Smooth muscle cell (in vitro differentiated cells): ENCODE results near the gene SUV39H2. TPM values are rescaled to one million over a fixed set of nuclear protein-coding genes. Genes with fewer than 3 reads are reported as not detected.

Experiments
- DNase-seq: peaks from one replicate; lab custom pipeline; 2025; ENCODE audit not compliant: unreplicated experiment; lab: John Stamatoyannopoulos, UW
- H2AFZ ChIP-seq: fragments of 200-600 bp; sonication (generic); 2 replicates; pipeline ENCODE4 v1.6.0; 2016; ENCODE audit warnings: antibody characterized with exemption, low read depth, mild to moderate bottlenecking
- H3F3A ChIP-seq: fragments of 200-600 bp; sonication (generic); 2 replicates; pipeline ENCODE4 v1.6.0; 2017; ENCODE audit warnings: antibody characterized with exemption, low read depth
- H3K27ac ChIP-seq: fragments of 200-600 bp; sonication (generic); 2 replicates; pipeline ENCODE4 v1.5.1; 2016; ENCODE audit warnings: low read depth, mild to moderate bottlenecking
- H3K27me3 ChIP-seq: fragments of 200-600 bp; sonication (generic); 2 replicates; pipeline ENCODE4 v1.6.1; 2016; ENCODE audit warnings: low read depth, mild to moderate bottlenecking
- H3K36me3 ChIP-seq: fragments of 200-600 bp; sonication (generic); 2 replicates; pipeline ENCODE4 v1.5.1; 2016; ENCODE audit warnings: low read depth
- H3K4me1 ChIP-seq: fragments of 200-600 bp; sonication (generic); 2 replicates; pipeline ENCODE4 v1.5.1; 2016; ENCODE audit warnings: low read depth
- H3K4me2 ChIP-seq: fragments of 200-600 bp; sonication (generic); 2 replicates; pipeline ENCODE4 v1.6.0; 2016; ENCODE audit warnings: mild to moderate bottlenecking
- H3K4me3 ChIP-seq: fragments of 200-600 bp; sonication (generic); 2 replicates; pipeline ENCODE4 v1.5.1; 2016; ENCODE audit warnings: mild to moderate bottlenecking
- H3K79me2 ChIP-seq: fragments of 200-600 bp; sonication (generic); 2 replicates; pipeline ENCODE4 v1.6.0; 2016; ENCODE audit warnings: low read depth, mild to moderate bottlenecking
- H3K9ac ChIP-seq: fragments of 200-600 bp; sonication (generic); 2 replicates; pipeline ENCODE4 v1.6.0; 2016; ENCODE audit warnings: low read depth
- H3K9me3 ChIP-seq: fragments of 200-600 bp; sonication (generic); replicated peaks from 2 replicates; pipeline ENCODE4 v1.5.1; 2016; ENCODE audit warnings: low read depth
- H4K20me1 ChIP-seq: fragments of 200-600 bp; sonication (generic); 2 replicates; pipeline ENCODE4 v1.6.0; 2016; ENCODE audit warnings: low read depth
- WGBS: methylation state at CpG from one replicate; pipeline ENCODE4 v1.1.7; 2016; ENCODE audit warnings: low lambda C conversion rate; 5-methylcytosine and 5-hydroxymethylcytosine counted together
- polyA plus RNA-seq: library from polyadenylated mRNA; unstranded; fragments of >200 nt; fragmentation: Nextera tagmentation; extraction: Ambion mirVana; gene quantifications from 2 replicates; pipeline ENCODE4 v1.2.1, GENCODE V29; 2016
- total RNA-seq: library from RNA; depleted of rRNA; stranded (reverse); fragments of >200 nt; gene quantifications from 2 replicates; pipeline ENCODE4 v1.2.3, GENCODE V29; 2014
- TF ChIP-seq, protein P1 (sequence below): fragments of 200-600 bp; sonication (generic); IDR thresholded peaks from 2 replicates; pipeline ENCODE4 v1.5.1; 2017; ENCODE audit warnings: borderline replicate concordance, mild to moderate bottlenecking, antibody characterized with exemption; ENCODE audit not compliant: insufficient read depth, poor library complexity, severe bottlenecking

The SUV39H2 gene
- total and polyA plus RNA-seq, 2 experiments from 2014 or later, result 7.2 to 11.0 TPM

DNA sequence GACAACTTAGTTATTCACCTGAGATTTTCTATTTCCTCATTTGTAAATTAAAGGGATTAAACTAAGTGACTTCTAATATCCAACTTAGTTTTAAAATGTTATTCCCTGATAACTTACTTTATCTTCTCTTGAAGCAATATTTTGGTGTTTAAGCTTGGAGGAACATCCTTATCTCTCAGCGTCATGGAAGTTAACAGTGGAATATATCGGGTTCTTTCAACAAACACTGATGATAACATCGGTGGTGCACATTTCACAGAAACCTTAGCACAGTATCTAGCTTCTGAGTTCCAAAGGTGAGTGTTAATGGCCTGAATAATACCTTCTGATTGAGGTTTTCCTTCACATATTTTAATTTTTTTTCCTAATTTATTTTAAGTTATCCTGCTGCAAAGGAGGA lies 26.4 kb upstream of the SUV39H2 start:
- H2AFZ ChIP-seq, result no peak overlapping the region
- H3K4me1 ChIP-seq, result no peaks in the 10 kb centered on the region
- H3K4me3 ChIP-seq, result no peak overlapping the region
- WGBS, result 94% methylated on average over 3 of the region's 3 CpGs
- no peaks in the 10 kb centered on the region for H3K27me3 ChIP-seq
- peaks cover 8% of the 10 kb centered on the region for H3K36me3 ChIP-seq
- no peaks in the 10 kb centered on the region for H3K79me2 ChIP-seq
- DNase-seq, result no peak
- H3K4me2 ChIP-seq, result no peak overlapping the region
- no peak overlapping the region for H3K27ac ChIP-seq
- H4K20me1 ChIP-seq, result no peaks in the 10 kb centered on the region
- H3K9ac ChIP-seq, result no peak overlapping the region
- TF ChIP-seq, protein P1, sequence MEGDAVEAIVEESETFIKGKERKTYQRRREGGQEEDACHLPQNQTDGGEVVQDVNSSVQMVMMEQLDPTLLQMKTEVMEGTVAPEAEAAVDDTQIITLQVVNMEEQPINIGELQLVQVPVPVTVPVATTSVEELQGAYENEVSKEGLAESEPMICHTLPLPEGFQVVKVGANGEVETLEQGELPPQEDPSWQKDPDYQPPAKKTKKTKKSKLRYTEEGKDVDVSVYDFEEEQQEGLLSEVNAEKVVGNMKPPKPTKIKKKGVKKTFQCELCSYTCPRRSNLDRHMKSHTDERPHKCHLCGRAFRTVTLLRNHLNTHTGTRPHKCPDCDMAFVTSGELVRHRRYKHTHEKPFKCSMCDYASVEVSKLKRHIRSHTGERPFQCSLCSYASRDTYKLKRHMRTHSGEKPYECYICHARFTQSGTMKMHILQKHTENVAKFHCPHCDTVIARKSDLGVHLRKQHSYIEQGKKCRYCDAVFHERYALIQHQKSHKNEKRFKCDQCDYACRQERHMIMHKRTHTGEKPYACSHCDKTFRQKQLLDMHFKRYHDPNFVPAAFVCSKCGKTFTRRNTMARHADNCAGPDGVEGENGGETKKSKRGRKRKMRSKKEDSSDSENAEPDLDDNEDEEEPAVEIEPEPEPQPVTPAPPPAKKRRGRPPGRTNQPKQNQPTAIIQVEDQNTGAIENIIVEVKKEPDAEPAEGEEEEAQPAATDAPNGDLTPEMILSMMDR, result no peak
- no peaks in the 10 kb centered on the region for H3F3A ChIP-seq
- H3K9me3 ChIP-seq, result no peaks in the 10 kb centered on the region

GRCh38 chr10:14855453-14855852 lies 23.2 kb upstream of the SUV39H2 start:
- H3F3A ChIP-seq, result no peaks in the 10 kb centered on the region
- no peak overlapping the region for H3K27ac ChIP-seq
- no peak overlapping the region for H2AFZ ChIP-seq
- H3K9me3 ChIP-seq, result no peaks in the 10 kb centered on the region
- DNase-seq, result no peak
- no peaks in the 10 kb centered on the region for H3K79me2 ChIP-seq
- H3K4me2 ChIP-seq, result no peak overlapping the region
- H3K9ac ChIP-seq, result no peak overlapping the region
- H4K20me1 ChIP-seq, result no peaks in the 10 kb centered on the region
- H3K27me3 ChIP-seq, result no peaks in the 10 kb centered on the region
- no peaks in the 10 kb centered on the region for H3K4me1 ChIP-seq
- TF ChIP-seq, protein P1, result no peak
- 94% methylated on average over 1 of the region's 1 CpG for WGBS
- peaks cover 8% of the 10 kb centered on the region for H3K36me3 ChIP-seq
- H3K4me3 ChIP-seq, result no peak overlapping the region

GRCh38 chr10:14858338-14858960 lies 20.2 kb upstream of the SUV39H2 start:
- Histone ChIP-seq H3K4me2 (no peak overlapping the region), H3K4me1 (no peaks in the 10 kb centered on the region), H3F3A (no peaks in the 10 kb centered on the region), H3K27ac (no peak overlapping the region), H3K9ac (no peak overlapping the region), H3K9me3 (no peaks in the 10 kb centered on the region), H2AFZ (no peak overlapping the region), H3K36me3 (peaks cover 3% of the 10 kb centered on the region), H3K4me3 (no peak overlapping the region), H4K20me1 (no peaks in the 10 kb centered on the region), H3K79me2 (no peaks in the 10 kb centered on the region), H3K27me3 (no peaks in the 10 kb centered on the region)
- DNase-seq, result no peak
- WGBS, result 95% methylated on average over 6 of the region's 6 CpGs
- TF ChIP-seq, protein P1, result no peak

- H2AFZ ChIP-seq, result no peak overlapping the region
- peaks cover 3% of the 10 kb centered on the region for H3K36me3 ChIP-seq
- no peaks in the 10 kb centered on the region for H3K79me2 ChIP-seq
- no peaks in the 10 kb centered on the region for H3F3A ChIP-seq
- DNase-seq, result no peak
- no peak overlapping the region for H3K27ac ChIP-seq
- H3K27me3 ChIP-seq, result no peaks in the 10 kb centered on the region
- no peaks in the 10 kb centered on the region for H3K9me3 ChIP-seq
- no peak overlapping the region for H3K9ac ChIP-seq
- no peak overlapping the region for H3K4me3 ChIP-seq
- 95% methylated on average over 5 of the region's 5 CpGs for WGBS
- no peaks in the 10 kb centered on the region for H4K20me1 ChIP-seq
- TF ChIP-seq, protein P1, result no peak
- H3K4me2 ChIP-seq, result no peak overlapping the region
- no peaks in the 10 kb centered on the region for H3K4me1 ChIP-seq
These were observed 19.6 kb upstream of the SUV39H2 start for GRCh38 chr10:14859043-14859442.
